Gastrocnemius medialis (tissue), 4 donors: ENCODE measurements around the gene PDE4D. TPM values are rescaled to one million over a fixed set of nuclear protein-coding genes. Genes with fewer than 3 reads are reported as not detected.

Experiments used
- ATAC-seq, 2 donors: fragments of 150-250 bp; one replicate each; pipeline ENCODE4 v1.9.1; 2016
- DNase-seq, 2 donors: peaks; one replicate each; pipeline ENCODE4 v3.0.0-alpha.2; 2019
- H3K27ac ChIP-seq, 4 donors: fragments of 200-600 bp; sonication (generic); 1 replicate in 1 of 4; 2 replicates in 3 of 4; pipeline ENCODE4 v1.5.1; 2016 to 2018; ENCODE audit warnings: mild to moderate bottlenecking in 2 of 4, moderate library complexity in 1 of 4
- H3K27me3 ChIP-seq, 3 donors: fragments of 200-600 bp; sonication (generic) in 2 of 3; 1 replicate in 1 of 3; 2 replicates in 2 of 3; pipeline versions ENCODE4 v1.5.1 to v1.6.0; 2016 to 2019; ENCODE audit warnings: mild to moderate bottlenecking in 1 of 3, moderate library complexity in 1 of 3
- H3K36me3 ChIP-seq, 2 donors: fragments of 200-600 bp; sonication (generic) in 1 of 2; one replicate each; pipeline ENCODE4 v1.5.1; 2017 to 2018
- H3K4me1 ChIP-seq, 2 donors: fragments of 200-600 bp; sonication (generic) in 1 of 2; one replicate each; pipeline ENCODE4 v1.5.1; 2016 to 2017; ENCODE audit warnings: mild to moderate bottlenecking in 2 of 2
- H3K4me3 ChIP-seq, 4 donors: fragments of 200-600 bp; sonication (generic) in 3 of 4; 1 replicate in 1 of 4; 2 replicates in 3 of 4; pipeline ENCODE4 v1.5.1; 2016 to 2019; ENCODE audit warnings: mild to moderate bottlenecking in 2 of 4
- H3K9me3 ChIP-seq, 3 donors: fragments of 200-600 bp; sonication (generic) in 2 of 3; 1 replicate in 1 of 3; 2 replicates in 2 of 3; pipeline ENCODE4 v1.5.1; 2016 to 2019
- CTCF ChIP-seq, 5 experiments: fragments of 450-650 bp in 3 of 5; fragments of 200-600 bp in 2 of 5; sonication (generic) in 2 of 5; IDR thresholded peaks in 4 of 5; conservative IDR thresholded peaks in 1 of 5; 1 replicate in 4 of 5; 2 replicates in 1 of 5; pipeline ENCODE4 v1.5.1; 2016 to 2019; ENCODE audit warnings: antibody characterized with exemption in 5 of 5, mild to moderate bottlenecking in 3 of 5, moderate library complexity in 3 of 5
- POLR2A ChIP-seq, 2 donors: fragments of 450-650 bp; IDR thresholded peaks; one replicate each; pipeline ENCODE4 v1.6.1; 2017; ENCODE audit warnings: antibody characterized with exemption in 2 of 2, mild to moderate bottlenecking in 2 of 2, moderate library complexity in 2 of 2
- in situ Hi-C, 4 donors: fragments of 200-750 bp; cut with MboI; loops; one replicate each; pipeline versions ENCODE4 v1.15.0 to v1.8.0; 2017; ENCODE audit warnings: low sequenced_read_pairs in 4 of 4
- intact Hi-C: fragments of 100-400 bp; cut with DNase I; formaldehyde crosslinking; loops from one replicate; pipeline ENCODE4 v1.15.1; 2023; ENCODE audit warnings: low total_unique reads
- total RNA-seq, 4 donors: library from RNA; depleted of rRNA; stranded (reverse); fragments of >200 nt; gene quantifications; one replicate each; pipeline versions ENCODE4 v1.1.0 to v1.2.3, GENCODE V29; 2016

Gene PDE4D
- total RNA-seq, 4 donors from 2014 or later: 133 to 223 (median 185) TPM

DNA sequence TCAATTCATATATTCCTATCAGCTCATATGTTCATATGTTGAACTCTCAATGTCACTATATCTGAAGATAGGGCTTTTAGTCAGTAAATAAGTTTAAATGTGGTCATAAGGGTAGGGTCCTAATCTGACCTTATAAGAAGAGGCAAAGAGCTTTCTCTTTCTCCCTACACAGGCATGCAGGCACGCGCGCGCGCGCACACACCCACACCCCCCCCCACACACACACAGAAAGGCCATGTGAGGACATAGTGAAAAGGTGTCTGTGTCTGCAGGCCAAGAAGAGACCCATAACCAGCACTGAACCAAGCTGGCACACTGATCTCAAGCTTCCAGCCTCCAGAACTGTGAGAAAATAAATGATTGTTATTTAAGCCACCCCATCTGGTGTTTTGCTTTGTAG is 76.0 kb downstream of the PDE4D start:
- in situ Hi-C loops (loop anchor here (10.0 to 25.0 kb wide), 4 partner anchors 570 to 870 kb away; no protein-coding TSS in a partner anchor), intact Hi-C loops (no loop called here)
- no peak for ATAC-seq

DNA sequence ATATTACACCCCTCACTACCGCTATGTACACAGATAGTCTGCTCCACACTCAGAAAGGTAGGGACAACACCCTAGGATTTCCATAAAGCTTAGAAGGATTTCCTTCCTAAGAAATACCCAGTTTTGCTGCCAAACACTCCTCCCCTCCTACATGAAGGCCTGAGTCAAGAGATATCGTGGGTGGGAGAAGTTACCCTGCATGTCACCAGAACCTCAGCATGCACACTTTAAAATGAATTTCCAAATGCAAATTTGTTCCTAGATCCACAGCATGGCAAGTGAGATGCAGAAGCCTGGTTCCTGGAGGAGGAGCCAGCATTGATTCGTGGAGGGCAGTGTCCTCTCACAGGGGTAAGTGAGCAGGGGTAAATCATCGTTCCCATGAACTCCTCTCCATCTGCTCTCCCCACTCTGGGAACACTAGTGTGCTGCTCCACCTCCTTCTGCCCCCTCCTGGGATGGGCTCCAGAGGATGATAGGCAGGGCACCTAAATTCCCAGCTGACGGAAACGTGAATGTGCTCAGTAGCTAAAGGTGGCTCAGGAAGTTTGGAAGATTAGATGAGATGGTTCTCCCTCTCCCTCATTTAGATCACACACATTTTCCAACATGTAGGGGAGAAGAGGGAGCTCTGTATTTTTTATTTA is 76.7 kb downstream of the PDE4D start:
- TF ChIP-seq POLR2A (IDR thresholded peaks at IDR 0.05): no peak
- H3K27me3 ChIP-seq: no peaks in the 10 kb centered on the region
- H3K9me3 ChIP-seq: no peaks in the 10 kb centered on the region
- no peaks in the 10 kb centered on the region for H3K36me3 ChIP-seq
- intact Hi-C loops (no loop called here), in situ Hi-C loops (loop anchor here (10.0 to 25.0 kb wide), 4 partner anchors 571 to 871 kb away; no protein-coding TSS in a partner anchor)
- DNase-seq (no peak), ATAC-seq (no peak)
- H3K4me3 ChIP-seq: no peak overlapping the region
- no peak overlapping the region for H3K27ac ChIP-seq
- H3K4me1 ChIP-seq: no peaks in the 10 kb centered on the region

More for the DNA sequence above, 76.0 kb downstream of the PDE4D start:
- no peak overlapping the region for H3K4me3 ChIP-seq
- no peaks in the 10 kb centered on the region for H3K9me3 ChIP-seq
- no peaks in the 10 kb centered on the region for H3K4me1 ChIP-seq
- H3K36me3 ChIP-seq: no peaks in the 10 kb centered on the region
- TF ChIP-seq POLR2A (IDR thresholded peaks at IDR 0.05): no peak
- TF ChIP-seq CTCF (IDR thresholded peaks at IDR 0.05 in 4 of 5, conservative IDR thresholded peaks at IDR 0.05 in 1 of 5): no peak
- H3K27ac ChIP-seq: no peak overlapping the region
- H3K27me3 ChIP-seq: no peaks in the 10 kb centered on the region
- no peak for DNase-seq

GRCh38 chr5:59814537-59814872 is 79.0 kb downstream of the PDE4D start:
- H3K4me3 ChIP-seq: no peak overlapping the region
- H3K9me3 ChIP-seq: no peaks in the 10 kb centered on the region
- intact Hi-C loops: loop anchor here (5.0 kb wide), 2 partner anchors 348 to 853 kb away; no protein-coding TSS in a partner anchor
- no peaks in the 10 kb centered on the region for H3K27me3 ChIP-seq
- no peak for TF ChIP-seq CTCF (IDR thresholded peaks at IDR 0.05 in 4 of 5, conservative IDR thresholded peaks at IDR 0.05 in 1 of 5)
- TF ChIP-seq POLR2A (IDR thresholded peaks at IDR 0.05): no peak
- ATAC-seq (no peak), DNase-seq (no peak)
- no peaks in the 10 kb centered on the region for H3K36me3 ChIP-seq
- in situ Hi-C loops: loop anchor here (5.0 to 25.0 kb wide), 5 partner anchors 573 to 873 kb away; no protein-coding TSS in a partner anchor
- no peak overlapping the region for H3K27ac ChIP-seq
- H3K4me1 ChIP-seq: no peaks in the 10 kb centered on the region

GRCh38 chr5:59813761-59814536 is 79.6 kb downstream of the PDE4D start:
- in situ Hi-C loops (loop anchor here (5.0 to 25.0 kb wide), 5 partner anchors 573 to 873 kb away; no protein-coding TSS in a partner anchor), intact Hi-C loops (loop anchor here (5.0 kb wide), 2 partner anchors 348 to 853 kb away; no protein-coding TSS in a partner anchor)
- H3K27me3 ChIP-seq: no peaks in the 10 kb centered on the region
- no peaks in the 10 kb centered on the region for H3K4me1 ChIP-seq
- H3K4me3 ChIP-seq: no peak overlapping the region
- peak; percentile 77 to 84 for ATAC-seq
- no peak for TF ChIP-seq CTCF (IDR thresholded peaks at IDR 0.05 in 4 of 5, conservative IDR thresholded peaks at IDR 0.05 in 1 of 5)
- no peak for TF ChIP-seq POLR2A (IDR thresholded peaks at IDR 0.05)
- H3K27ac ChIP-seq: no peak overlapping the region
- H3K9me3 ChIP-seq: no peaks in the 10 kb centered on the region
- peak; percentile 4 to 33 for DNase-seq
- no peaks in the 10 kb centered on the region for H3K36me3 ChIP-seq

DNA sequence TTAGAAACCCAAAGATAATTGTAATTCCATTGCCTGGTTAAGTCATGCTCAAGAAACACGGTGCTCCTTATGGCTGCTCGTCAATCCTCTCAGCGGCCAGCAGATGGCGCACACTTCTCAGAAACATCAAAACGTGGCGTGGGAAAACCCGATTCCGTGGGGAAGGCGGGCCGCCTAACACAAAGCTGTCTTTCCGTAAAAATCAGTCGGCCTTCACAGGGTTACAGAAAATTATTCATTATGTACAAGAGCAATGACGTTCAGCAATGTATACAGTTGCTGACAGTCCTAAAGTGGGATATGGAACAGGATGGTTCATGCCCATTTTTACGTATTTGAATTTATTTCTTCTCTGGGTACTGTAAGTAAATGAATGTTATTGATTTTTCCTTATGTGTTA is 83.5 kb downstream of the PDE4D start:
- Histone ChIP-seq H3K4me3 (no peak overlapping the region), H3K4me1 (no peaks in the 10 kb centered on the region), H3K27ac (no peak overlapping the region), H3K9me3 (no peaks in the 10 kb centered on the region), H3K36me3 (no peaks in the 10 kb centered on the region), H3K27me3 (no peaks in the 10 kb centered on the region)
- ATAC-seq (peak; percentile 53 to 71), DNase-seq (peak; percentile 22 to 36)
- TF ChIP-seq CTCF (IDR thresholded peaks at IDR 0.05 in 4 of 5, conservative IDR thresholded peaks at IDR 0.05 in 1 of 5) (peak; percentile 51 to 92 (median 79)), POLR2A (IDR thresholded peaks at IDR 0.05) (no peak)
- in situ Hi-C loops (loop anchor here (5.0 to 25.0 kb wide), 5 partner anchors 577 to 877 kb away; no protein-coding TSS in a partner anchor), intact Hi-C loops (loop anchor here (5.0 kb wide), 2 partner anchors 352 to 857 kb away; no protein-coding TSS in a partner anchor)
